GM19351 (cell line): ENCODE data around the gene MRGPRD.

Experiments used
- ATAC-seq: cut with Tn5 transposase; IDR thresholded peaks from one replicate; pipeline ENCODE4 v1.9.1; 2021; ENCODE audit warnings: mild to moderate bottlenecking, moderate library complexity; ENCODE audit not compliant: unreplicated experiment

MRGPRD gene

DNA sequence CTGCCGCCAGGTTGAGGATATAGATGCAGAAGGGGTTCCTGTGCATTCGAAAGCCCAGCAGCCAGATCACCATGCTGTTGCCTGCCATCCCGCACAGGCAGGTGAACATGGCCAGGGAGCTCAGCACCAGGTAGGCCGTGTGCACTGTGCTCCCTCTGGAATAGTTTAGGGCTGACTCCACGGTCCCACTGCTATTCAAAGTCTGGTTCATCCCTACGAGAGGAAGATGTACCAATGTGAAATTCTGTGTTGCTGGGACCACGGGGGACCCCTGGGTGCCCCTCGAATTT is at the start of gene MRGPRD:
TSS of gene MRGPRD (minus strand) at position 211 of the 290 bp plus-strand sequence. CDS start at position 211, 0 bp downstream.
- no peak for ATAC-seq

- ATAC-seq, result no peak
Measured at GRCh38 chr11:69030301-69030700, 49.5 kb upstream of the MRGPRD start.

- no peak for ATAC-seq
Measured at GRCh38 chr11:69027704-69028372, 47.1 kb upstream of the MRGPRD start.

DNA sequence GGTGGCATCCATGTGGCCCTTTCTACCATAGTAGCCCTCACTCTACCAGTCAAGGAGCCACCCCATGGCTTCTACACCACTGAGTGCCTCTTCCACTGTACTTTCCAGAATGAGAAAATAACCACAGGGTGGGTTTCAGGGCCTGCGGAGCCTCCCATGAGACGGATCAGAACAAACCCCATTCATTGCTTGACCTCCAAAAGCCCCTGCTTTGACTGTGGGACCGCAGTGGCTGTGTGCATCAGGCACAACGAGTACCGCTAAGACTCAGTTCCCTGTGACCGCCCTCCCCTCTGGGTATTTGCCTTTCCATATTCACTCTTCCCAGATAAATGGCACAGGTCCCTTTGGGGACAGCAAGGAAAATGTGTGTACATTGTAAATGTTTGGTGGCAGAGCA is 43.7 kb upstream of the MRGPRD start:
- no peak for ATAC-seq

GRCh38 chr11:69022260-69022659 is 41.5 kb upstream of the MRGPRD start:
- ATAC-seq, result no peak

DNA sequence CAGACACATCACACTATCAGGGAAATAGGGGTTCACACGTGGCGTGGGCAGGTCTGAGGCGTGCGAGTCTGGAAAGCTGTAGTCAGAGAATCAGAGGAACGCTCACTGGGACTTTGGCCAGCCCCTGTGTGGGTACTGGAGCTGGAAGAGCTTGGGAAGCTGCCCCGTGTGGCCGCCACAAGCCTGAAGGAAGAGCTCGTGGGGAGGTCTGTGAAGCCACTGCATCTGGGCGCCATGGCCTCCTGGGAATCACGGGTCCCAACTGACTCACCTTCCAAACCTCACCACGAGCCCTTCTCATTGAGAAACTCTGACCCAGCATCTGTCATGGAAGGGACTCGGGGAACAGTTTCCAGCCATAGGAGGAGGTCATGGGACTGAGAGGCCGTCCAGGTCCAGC is 38.1 kb upstream of the MRGPRD start:
- ATAC-seq, result no peak

- ATAC-seq, result no peak
Measured at GRCh38 chr11:69017951-69018350, 37.2 kb upstream of the MRGPRD start.

- no peak for ATAC-seq
Measured at GRCh38 chr11:69014898-69015549, 34.2 kb upstream of the MRGPRD start.

- no peak for ATAC-seq
Measured at GRCh38 chr11:69014084-69014851, 33.5 kb upstream of the MRGPRD start.

DNA sequence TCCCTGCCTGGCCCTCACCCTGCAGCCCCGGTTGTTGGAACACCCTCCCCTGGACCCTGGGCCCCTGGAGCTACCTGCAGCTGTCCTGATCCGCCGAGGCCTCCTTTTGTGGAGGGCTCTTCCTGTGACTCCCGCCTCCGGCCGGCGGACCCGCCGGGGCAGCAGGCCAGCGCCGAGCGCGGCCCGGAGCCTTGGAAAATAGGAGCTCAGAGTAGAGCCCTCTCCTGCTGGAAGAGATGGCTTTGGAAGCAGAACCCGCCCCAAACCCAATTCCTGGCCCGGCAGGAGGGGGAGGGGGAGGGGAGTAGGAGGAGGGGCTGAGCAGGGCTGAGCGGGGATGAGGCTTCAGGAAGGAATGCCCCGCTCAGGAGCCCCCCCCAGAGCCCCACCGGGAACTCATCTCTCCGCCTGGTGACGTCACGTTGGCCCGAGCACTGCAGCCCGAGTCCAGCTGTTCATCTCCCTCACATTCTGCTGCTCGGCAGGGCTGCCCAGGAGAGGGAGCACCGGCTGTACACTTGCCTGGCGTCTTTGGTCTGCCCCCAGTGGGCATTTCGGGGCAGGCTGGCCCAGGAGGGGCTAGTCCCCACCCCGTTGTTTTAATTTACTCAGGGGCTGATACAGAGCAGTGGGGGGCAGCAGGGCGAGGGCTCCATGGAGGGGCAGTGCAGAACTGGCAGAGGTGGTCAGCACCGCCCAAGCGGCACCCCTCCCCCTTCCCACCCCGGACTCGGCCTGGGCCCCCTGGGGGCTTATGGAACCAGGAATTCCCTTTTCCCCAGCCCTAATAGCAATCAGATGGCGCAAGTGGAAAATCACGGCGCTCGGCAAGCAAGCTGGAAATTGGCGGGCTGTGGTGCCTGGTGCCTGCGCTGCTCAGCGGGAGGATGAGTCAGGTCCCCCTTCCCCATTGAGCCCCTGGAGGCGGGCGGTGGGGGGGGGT is 32.5 kb upstream of the MRGPRD start, which contains the start of gene MRGPRF:
TSS of gene MRGPRF (minus strand) at position 238 of the 943 bp plus-strand sequence. CDS start 3,345 bp downstream, outside the sequence.
- ATAC-seq, result no peak

GRCh38 chr11:69012092-69013008 is 31.6 kb upstream of the MRGPRD start:
- no peak for ATAC-seq

GRCh38 chr11:69011624-69012091 is 30.9 kb upstream of the MRGPRD start:
- no peak for ATAC-seq

DNA sequence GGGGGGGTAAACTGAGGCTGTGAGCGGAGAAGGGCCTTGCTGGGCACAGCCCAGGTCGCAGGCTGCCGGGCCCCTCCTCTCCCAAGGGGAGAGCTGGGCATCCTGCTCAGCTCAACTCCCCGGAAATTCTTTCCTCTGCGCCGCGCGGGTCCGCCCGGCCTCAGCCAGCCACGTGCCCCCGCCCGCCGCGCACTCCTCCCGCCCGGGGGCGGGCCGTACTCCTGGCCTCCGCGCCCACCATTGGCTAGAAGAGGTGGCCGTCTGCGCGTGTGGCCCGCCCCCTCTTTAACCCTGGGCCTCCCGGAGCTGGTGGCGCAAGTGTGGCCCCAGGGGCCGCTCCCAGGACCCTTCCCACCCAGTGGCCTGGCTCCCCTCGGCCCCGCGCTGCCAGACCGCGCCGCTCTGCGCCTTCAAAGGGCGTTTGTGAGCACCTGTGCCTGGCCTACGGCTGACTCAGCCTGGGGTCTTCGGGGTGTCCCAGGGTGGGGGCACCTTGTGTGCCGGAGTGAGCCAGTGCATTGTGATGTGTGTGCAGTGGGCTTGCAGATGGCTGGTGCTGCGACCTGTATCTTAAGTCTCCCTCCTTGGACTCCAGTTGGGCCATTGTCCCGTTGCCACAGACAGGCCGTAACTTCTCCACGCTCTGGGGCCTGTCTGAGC is 30.3 kb upstream of the MRGPRD start:
- ATAC-seq, result no peak

DNA sequence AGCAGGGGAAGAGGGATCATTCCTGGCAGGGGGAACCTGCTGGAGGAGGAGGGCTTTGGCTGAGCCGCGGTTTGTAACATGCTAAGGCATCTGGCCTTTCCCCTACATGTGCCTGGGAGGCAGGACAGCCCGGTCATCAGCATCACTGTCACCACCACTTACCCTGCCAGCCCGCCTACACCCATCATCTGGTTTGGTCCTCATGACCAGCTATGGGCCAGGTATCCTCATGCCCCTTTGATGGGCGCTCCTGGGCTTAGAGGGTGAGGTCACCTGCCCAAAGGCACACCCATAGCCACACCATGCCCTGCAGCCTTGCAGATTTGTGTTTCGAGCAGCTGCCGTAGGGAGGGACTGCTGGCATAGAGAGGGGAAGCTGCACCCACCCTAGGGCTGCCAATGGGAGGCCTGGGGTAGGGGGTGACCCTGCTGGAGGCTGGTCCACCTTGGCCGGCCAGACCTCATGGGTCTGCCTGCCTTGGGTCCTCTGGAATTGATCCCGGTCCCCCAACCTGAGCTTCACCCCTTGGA is 29.6 kb upstream of the MRGPRD start:
- ATAC-seq, result no peak

DNA sequence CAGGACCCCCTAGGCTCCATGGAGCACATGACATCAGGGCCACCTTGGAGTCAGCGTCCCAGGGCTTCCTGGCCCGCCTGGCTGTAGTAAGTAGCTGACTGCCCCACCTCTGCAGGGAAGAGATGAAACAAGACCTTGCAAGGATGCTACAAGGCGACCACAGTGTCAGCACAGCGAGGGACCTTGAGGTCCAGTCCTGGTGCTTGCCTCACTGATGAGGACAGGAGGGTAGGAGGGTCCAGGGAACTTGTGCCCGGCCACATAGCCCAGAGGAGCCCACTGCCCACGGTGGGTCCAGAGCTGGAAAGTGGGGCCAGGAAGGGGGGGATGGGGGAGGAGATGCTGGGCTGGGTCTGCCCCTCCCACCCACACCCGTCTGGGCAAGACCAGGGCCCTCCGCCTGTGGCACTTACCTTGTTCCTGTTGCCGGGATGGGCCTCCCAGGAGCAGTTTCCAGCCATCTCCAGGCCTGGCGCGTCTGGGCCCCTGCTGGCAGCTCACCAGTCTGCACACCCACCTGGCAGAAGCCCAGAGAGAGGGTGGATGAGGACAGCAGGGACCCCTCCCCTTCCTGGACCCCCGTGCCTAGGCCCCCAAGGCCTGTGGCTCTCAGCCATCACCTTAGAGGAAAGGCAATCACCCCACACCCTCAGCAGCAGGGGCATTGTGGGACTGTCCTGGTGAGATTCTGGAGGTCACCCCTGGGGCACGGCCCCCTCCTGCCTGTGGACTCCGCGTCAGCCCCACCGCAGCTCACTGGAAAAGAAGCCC is 28.8 kb upstream of the MRGPRD start:
- no peak for ATAC-seq

GRCh38 chr11:69008737-69009440 is 28.1 kb upstream of the MRGPRD start:
- no peak for ATAC-seq

DNA sequence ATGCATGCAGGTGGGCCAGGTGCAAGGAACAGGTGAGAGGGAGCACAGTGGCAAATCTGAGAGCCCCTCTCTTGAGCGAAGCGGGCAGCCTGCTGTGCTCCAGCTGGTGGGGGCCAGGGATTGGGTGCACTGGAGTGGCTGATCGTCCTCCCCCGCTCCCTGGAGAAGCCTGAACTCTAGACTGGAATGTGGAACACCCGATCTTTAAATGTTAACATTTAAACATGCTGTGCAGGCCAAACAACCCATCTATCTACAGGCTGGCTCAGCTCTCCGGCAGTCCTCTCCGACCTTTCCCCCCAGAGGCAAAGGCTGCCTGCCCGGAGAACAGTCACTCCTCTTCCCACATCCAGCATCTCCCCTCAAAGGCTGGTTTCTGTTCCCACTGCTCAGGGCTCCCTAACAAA is 27.2 kb upstream of the MRGPRD start:
- no peak for ATAC-seq

GRCh38 chr11:69006816-69007215 is 26.0 kb upstream of the MRGPRD start:
- no peak for ATAC-seq
